CD14-positive monocyte (primary cell): ENCODE measurements around the gene AFAP1L1. TPM values are rescaled to one million over a fixed set of nuclear protein-coding genes. Genes with fewer than 3 reads are reported as not detected.

Source experiments
- DNase-seq, 3 donors: peaks; one replicate each; pipeline ENCODE4 v3.0.0-alpha.2; 2011 to 2022
- H2AFZ ChIP-seq: 2 replicates; pipeline ENCODE4 v1.6.0; 2012; ENCODE audit warnings: mild to moderate bottlenecking, low read depth, low read length, inconsistent platforms; ENCODE audit not compliant: insufficient read depth, poor library complexity, severe bottlenecking
- H3K27ac ChIP-seq, 2 donors: 1 replicate in 1 of 2; 2 replicates in 1 of 2; pipeline ENCODE4 v1.5.1; 2012 to 2013; ENCODE audit warnings: low read length in 2 of 2, control low read depth in 1 of 2, inconsistent platforms in 1 of 2, low read depth in 1 of 2, mild to moderate bottlenecking in 1 of 2
- H3K27me3 ChIP-seq, 2 donors: one replicate each; pipeline versions ENCODE4 v1.6.0 to v1.6.1; 2011 to 2013; ENCODE audit warnings: low read length in 2 of 2; ENCODE audit not compliant: control insufficient read depth in 2 of 2, insufficient read depth in 2 of 2
- H3K36me3 ChIP-seq, 2 donors: replicated peaks in 1 of 2; 1 replicate in 1 of 2; 2 replicates in 1 of 2; pipeline versions ENCODE4 v1.5.1 to v1.6.1; 2012 to 2013; ENCODE audit warnings: low read length in 2 of 2, control low read depth in 1 of 2, inconsistent platforms in 1 of 2, mild to moderate bottlenecking in 1 of 2; ENCODE audit not compliant: insufficient read depth in 2 of 2, control insufficient read depth in 1 of 2
- H3K4me1 ChIP-seq, 2 donors: 1 replicate in 1 of 2; 2 replicates in 1 of 2; pipeline versions ENCODE4 v1.5.1 to v1.6.1; 2012 to 2013; ENCODE audit warnings: low read length in 2 of 2, control low read depth in 1 of 2, inconsistent platforms in 1 of 2, mild to moderate bottlenecking in 1 of 2, moderate library complexity in 1 of 2; ENCODE audit not compliant: insufficient read depth in 2 of 2, control insufficient read depth in 1 of 2
- H3K4me2 ChIP-seq: replicated peaks from 2 replicates; pipeline ENCODE3; 2012; ENCODE audit warnings: low read length, moderate library complexity, mild to moderate bottlenecking; ENCODE audit not compliant: poor library complexity, severe bottlenecking; ENCODE audit errors: extremely low read depth
- H3K4me3 ChIP-seq, 3 experiments: fragments of 200-600 bp in 1 of 3; sonication (generic) in 1 of 3; replicated peaks in 1 of 3; 1 replicate in 2 of 3; 2 replicates in 1 of 3; pipeline ENCODE4 v1.5.1; 2011 to 2013; ENCODE audit warnings: low read length in 3 of 3, mild to moderate bottlenecking in 3 of 3, control low read depth in 2 of 3, low read depth in 2 of 3, inconsistent platforms in 1 of 3, moderate library complexity in 1 of 3
- H3K79me2 ChIP-seq: 2 replicates; pipeline ENCODE4 v1.6.0; 2012; ENCODE audit warnings: mild to moderate bottlenecking, control low read depth, inconsistent platforms, low read length, moderate library complexity; ENCODE audit not compliant: insufficient read depth
- H3K9ac ChIP-seq: 2 replicates; pipeline ENCODE4 v1.6.0; 2017; ENCODE audit warnings: low read length, mild to moderate bottlenecking; ENCODE audit not compliant: insufficient read depth, poor library complexity, severe bottlenecking
- H3K9me3 ChIP-seq, 2 donors: replicated peaks in 1 of 2; 1 replicate in 1 of 2; 2 replicates in 1 of 2; pipeline versions ENCODE4 v1.5.1 to v1.6.1; 2012 to 2013; ENCODE audit warnings: low read length in 2 of 2, control low read depth in 1 of 2; ENCODE audit not compliant: control insufficient read depth in 1 of 2, insufficient read depth in 1 of 2
- H4K20me1 ChIP-seq: 2 replicates; pipeline ENCODE4 v1.6.0; 2012; ENCODE audit warnings: mild to moderate bottlenecking, low read length, control low read depth, moderate library complexity; ENCODE audit not compliant: insufficient read depth
- H3K27ac Mint-ChIP-seq, 7 donors: one replicate each; pipeline ENCODE4 v1.8.0; 2020; ENCODE audit warnings: mild to moderate bottlenecking in 7 of 7, mixed read lengths in 7 of 7, moderate library complexity in 6 of 7, inconsistent platforms in 2 of 7
- H3K27me3 Mint-ChIP-seq, 3 donors: one replicate each; pipeline ENCODE4 v1.8.0; 2021 to 2022; ENCODE audit warnings: low read depth in 3 of 3, mild to moderate bottlenecking in 3 of 3, mixed read lengths in 3 of 3, moderate library complexity in 3 of 3, inconsistent platforms in 1 of 3
- H3K36me3 Mint-ChIP-seq, 2 donors: one replicate each; pipeline ENCODE4 v1.8.0; 2020; ENCODE audit warnings: mixed read lengths in 2 of 2, inconsistent platforms in 1 of 2, mild to moderate bottlenecking in 1 of 2
- H3K4me1 Mint-ChIP-seq: one replicate; pipeline ENCODE4 v1.8.0; 2020; ENCODE audit warnings: mild to moderate bottlenecking, mixed read lengths
- H3K4me3 Mint-ChIP-seq, 2 donors: one replicate each; pipeline ENCODE4 v1.8.0; 2020; ENCODE audit warnings: mild to moderate bottlenecking in 2 of 2, mixed read lengths in 2 of 2, moderate library complexity in 1 of 2
- H3K9me3 Mint-ChIP-seq, 7 donors: one replicate each; pipeline ENCODE4 v1.8.0; 2020 to 2022; ENCODE audit warnings: mixed read lengths in 7 of 7, mild to moderate bottlenecking in 6 of 7, moderate library complexity in 6 of 7, inconsistent platforms in 2 of 7
- WGBS: methylation state at CpG from one replicate; pipeline ENCODE4 v1.1.5; 2013; ENCODE audit warnings: missing lambda C conversion rate; ENCODE audit not compliant: insufficient coverage; 5-methylcytosine and 5-hydroxymethylcytosine counted together
- intact Hi-C, 2 donors: fragments of 100-400 bp; cut with micrococcal nuclease; formaldehyde crosslinking; loops; one replicate each; pipeline versions ENCODE4 v1.15.0 to v1.15.1; 2023
- polyA plus RNA-seq, 3 donors: library from polyadenylated mRNA; depleted of rRNA in 1 of 3; unstranded in 2 of 3; stranded (reverse) in 1 of 3; fragments of 300-500 nt in 2 of 3; fragments of >200 nt in 1 of 3; fragmentation: Illumina TruSeq in 2 of 3; gene quantifications; 1 replicate in 2 of 3; 2 replicates in 1 of 3; pipeline ENCODE4 v1.2.3, GENCODE V29; 2012 to 2021
- TF ChIP-seq, protein P1 (sequence below): fragments of 200-600 bp; IDR thresholded peaks from one replicate; pipeline ENCODE4 v1.8.0; 2022; ENCODE audit warnings: antibody characterized with exemption, mild to moderate bottlenecking

AFAP1L1 gene
- polyA plus RNA-seq, 3 donors = not detected

DNA sequence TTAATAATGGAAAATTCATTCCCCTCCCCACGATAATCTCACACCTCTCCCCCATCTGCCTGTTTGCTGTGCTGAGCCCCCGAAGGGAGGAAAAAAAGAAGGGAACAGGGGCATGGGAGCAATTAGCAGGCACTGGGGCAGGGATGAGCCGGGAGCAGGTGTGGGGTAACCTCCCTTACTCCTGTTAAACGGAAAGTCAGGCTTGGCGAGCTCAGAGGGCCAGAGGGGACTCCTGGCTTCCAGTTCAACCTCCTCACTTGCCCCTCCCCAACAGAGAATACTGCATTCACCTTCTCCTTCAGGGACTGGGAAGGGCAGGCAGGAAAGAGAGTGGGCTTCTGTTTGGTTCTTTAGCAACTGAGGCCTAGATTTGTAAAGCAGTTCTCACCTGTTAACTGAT lies 1.6 kb downstream of the AFAP1L1 start:
- no peak overlapping the region for H3K27ac ChIP-seq
- H3K4me2 ChIP-seq = no peak overlapping the region
- H3K4me3 ChIP-seq = no peak overlapping the region
- intact Hi-C loops = no loop called here
- Mint-ChIP-seq H3K27me3 (peaks cover 34 to 43% (median 40%) of the 10 kb centered on the region in 3 donors), H3K4me3 (peak overlapping the region in 1 of 2 donors; percentile 96), H3K9me3 (peaks cover 7 to 22% (median 14%) of the 10 kb centered on the region in 7 donors), H3K36me3 (peaks cover 5 to 12% of the 10 kb centered on the region in 2 donors), H3K27ac (no peak overlapping the region), H3K4me1 (peaks cover 19% of the 10 kb centered on the region)
- H3K9ac ChIP-seq = no peak overlapping the region
- DNase-seq = no peak
- H2AFZ ChIP-seq = no peak overlapping the region
- peaks cover 12 to 17% of the 10 kb centered on the region in 2 donors for H3K4me1 ChIP-seq
- H4K20me1 ChIP-seq = no peaks in the 10 kb centered on the region
- TF ChIP-seq, protein P1, sequence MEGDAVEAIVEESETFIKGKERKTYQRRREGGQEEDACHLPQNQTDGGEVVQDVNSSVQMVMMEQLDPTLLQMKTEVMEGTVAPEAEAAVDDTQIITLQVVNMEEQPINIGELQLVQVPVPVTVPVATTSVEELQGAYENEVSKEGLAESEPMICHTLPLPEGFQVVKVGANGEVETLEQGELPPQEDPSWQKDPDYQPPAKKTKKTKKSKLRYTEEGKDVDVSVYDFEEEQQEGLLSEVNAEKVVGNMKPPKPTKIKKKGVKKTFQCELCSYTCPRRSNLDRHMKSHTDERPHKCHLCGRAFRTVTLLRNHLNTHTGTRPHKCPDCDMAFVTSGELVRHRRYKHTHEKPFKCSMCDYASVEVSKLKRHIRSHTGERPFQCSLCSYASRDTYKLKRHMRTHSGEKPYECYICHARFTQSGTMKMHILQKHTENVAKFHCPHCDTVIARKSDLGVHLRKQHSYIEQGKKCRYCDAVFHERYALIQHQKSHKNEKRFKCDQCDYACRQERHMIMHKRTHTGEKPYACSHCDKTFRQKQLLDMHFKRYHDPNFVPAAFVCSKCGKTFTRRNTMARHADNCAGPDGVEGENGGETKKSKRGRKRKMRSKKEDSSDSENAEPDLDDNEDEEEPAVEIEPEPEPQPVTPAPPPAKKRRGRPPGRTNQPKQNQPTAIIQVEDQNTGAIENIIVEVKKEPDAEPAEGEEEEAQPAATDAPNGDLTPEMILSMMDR = no peak
- H3K36me3 ChIP-seq = no peaks in the 10 kb centered on the region
- no peaks in the 10 kb centered on the region for H3K79me2 ChIP-seq
- peaks cover 27 to 38% of the 10 kb centered on the region in 2 donors for H3K27me3 ChIP-seq
- WGBS = no CpG with 5 or more reads among the region's 5 CpGs
- peaks cover 3 to 12% of the 10 kb centered on the region in 2 donors for H3K9me3 ChIP-seq

DNA sequence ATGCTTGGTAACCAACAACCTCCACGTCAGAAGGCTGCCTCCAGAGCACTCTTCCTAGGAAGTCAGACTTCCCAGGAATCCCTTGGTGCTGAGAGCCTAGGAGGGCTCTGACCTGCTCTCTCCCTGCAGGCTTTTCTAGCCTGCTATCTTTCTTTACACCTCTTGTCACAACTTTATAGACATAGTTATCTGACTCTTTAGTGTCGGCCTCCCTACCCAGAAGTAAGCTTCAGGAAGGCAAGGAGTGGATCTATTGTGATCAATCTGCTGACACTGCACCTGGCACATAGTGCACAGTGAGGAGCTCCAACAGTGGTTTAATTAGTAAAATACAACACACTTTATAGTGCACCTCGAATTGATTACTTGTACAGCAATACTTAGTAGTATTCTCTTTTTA lies 2.3 kb downstream of the AFAP1L1 start:
- Histone ChIP-seq H3K36me3 (no peaks in the 10 kb centered on the region), H3K9ac (no peak overlapping the region), H4K20me1 (no peaks in the 10 kb centered on the region), H3K9me3 (peaks cover 0 to 5% of the 10 kb centered on the region in 2 donors), H3K27ac (no peak overlapping the region), H2AFZ (no peak overlapping the region), H3K79me2 (no peaks in the 10 kb centered on the region), H3K4me1 (peaks cover 12 to 17% of the 10 kb centered on the region in 2 donors), H3K4me3 (no peak overlapping the region), H3K27me3 (peaks cover 27 to 38% of the 10 kb centered on the region in 2 donors), H3K4me2 (no peak overlapping the region)
- 89% methylated on average over 1 of the region's 3 CpGs for WGBS
- peaks cover 3 to 17% (median 7%) of the 10 kb centered on the region in 7 donors for H3K9me3 Mint-ChIP-seq
- no peak for DNase-seq
- H3K4me1 Mint-ChIP-seq = peaks cover 23% of the 10 kb centered on the region
- intact Hi-C loops = no loop called here
- no peak overlapping the region for H3K27ac Mint-ChIP-seq
- peaks cover 34 to 43% (median 40%) of the 10 kb centered on the region in 3 donors for H3K27me3 Mint-ChIP-seq
- peaks cover 2 to 12% of the 10 kb centered on the region in 2 donors for H3K36me3 Mint-ChIP-seq
- no peak overlapping the region for H3K4me3 Mint-ChIP-seq
- TF ChIP-seq, protein P1 = no peak
